HG03095 (cell line): ENCODE measurements around the gene CARD19.
"Not testable (repeated sequence)": the region's sequence is repeated elsewhere in the genome, so short reads cannot be mapped to it uniquely, and the experiment has no call there.

ENCODE experiments used
- ATAC-seq: cut with Tn5 transposase; IDR thresholded peaks from one replicate; pipeline ENCODE4 v1.9.1; 2021; ENCODE audit warnings: moderate library complexity; ENCODE audit not compliant: unreplicated experiment

CARD19 gene

GRCh38 chr9:93099551-93100275, 3.7 kb downstream of the CARD19 start:
- no peak for ATAC-seq

- ATAC-seq = no peak
Measured at GRCh38 chr9:93100276-93100636, 4.2 kb downstream of the CARD19 start.

- not testable (repeated sequence) for ATAC-seq
Measured at GRCh38 chr9:93101086-93101485, 5.1 kb downstream of the CARD19 start.

DNA sequence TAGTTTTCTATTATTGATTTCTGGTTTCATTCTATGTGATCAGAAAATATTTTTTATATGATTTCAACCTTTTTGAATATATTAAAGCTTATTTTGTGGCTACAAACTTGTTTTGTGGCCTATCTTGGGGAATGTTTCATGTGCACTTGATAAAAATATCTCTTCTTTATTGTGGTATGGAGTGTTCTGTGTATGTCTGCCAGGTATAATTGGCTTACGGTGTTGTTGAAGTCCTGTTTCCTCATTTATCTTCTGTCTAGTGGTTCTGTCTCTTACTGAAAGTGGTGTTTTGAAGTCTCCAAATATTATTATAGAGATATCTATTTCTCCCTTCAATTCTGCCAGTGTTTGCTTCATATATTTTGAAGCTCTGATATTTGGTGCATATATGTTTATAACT, 9.6 kb downstream of the CARD19 start:
- ATAC-seq = no peak

DNA sequence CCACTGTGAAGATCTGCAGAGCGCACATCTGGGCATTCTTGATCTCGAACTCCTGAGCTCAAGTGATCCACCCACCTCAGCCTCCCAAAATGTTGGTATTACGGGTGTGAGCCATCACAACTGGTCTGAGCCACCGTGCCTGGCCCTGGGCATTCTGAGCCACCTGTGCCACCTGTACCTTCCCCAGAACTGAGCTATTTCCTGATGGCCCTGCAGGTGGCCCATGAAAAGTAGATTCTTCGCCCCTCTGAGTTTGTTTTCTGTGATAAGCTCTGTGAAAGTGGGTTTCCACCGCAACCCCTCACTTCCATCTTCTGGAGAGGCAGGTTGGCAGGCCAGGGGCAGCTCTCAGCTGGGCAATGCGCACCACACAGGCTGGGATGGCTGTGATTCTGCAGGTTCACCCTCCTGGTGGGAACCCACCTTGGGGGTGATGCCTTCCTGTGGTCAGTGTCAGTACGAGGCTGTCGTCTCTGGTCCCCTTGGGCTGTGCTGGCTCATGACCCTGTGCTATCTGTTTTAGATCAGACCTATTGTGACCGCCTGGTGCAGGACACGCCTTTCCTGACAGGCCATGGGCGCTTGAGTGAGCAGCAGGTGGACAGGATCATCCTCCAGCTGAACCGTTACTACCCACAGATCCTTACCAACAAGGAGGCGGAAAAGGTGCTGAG, 11.3 kb downstream of the CARD19 start:
- ATAC-seq = no peak

DNA sequence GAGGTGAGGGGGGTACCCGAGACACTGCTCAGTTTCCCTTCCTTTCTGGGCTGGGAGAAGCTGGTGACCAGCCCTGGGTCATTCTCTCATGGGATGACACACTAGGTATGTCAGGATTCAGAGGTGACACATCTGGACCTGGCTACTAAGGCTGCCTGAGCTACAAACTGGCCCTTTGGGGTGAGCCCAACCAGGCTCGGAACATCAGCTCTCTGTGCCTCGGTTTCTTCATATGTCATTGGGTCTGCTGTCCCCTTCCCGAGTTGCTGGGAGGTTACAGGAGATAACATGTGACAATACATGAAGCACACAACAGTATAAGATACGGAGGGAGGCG, 11.8 kb downstream of the CARD19 start:
- ATAC-seq = no peak

DNA sequence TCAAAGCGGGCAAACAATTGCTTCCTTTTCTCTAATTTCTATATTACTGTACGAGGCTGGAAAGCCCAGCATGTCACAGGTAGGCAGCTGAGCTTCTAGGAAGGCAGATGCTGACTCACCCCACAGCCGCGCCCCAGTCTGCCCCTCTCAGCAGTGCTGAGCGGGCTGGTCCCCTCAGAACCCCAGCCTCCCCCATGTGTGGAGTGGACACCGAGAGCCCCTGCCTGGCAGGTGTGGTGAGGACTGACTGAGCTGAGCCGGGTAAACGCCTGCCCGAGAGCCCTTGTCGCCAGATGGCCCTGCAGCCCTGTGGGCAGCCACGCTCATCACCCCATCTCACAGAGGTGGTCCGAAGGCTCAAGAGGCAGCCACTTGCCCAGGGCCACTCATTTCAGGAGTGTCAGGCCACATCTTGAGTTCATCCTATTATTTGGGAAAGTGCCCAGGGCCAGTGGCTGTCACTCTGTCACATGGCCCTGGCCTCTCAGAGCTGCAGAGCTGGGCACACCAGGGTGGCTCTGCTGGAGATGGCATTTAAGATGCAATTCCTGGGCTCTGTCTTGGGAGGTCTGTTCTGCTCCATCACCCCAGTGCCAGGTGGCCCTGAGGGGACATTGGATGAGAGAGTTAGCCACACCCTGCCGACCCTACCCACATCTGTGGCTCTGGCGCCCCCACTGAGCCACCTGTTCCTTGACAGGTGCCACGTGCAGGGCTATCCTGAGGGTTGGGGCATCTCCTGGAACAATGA, 12.4 kb downstream of the CARD19 start:
- ATAC-seq = no peak

DNA sequence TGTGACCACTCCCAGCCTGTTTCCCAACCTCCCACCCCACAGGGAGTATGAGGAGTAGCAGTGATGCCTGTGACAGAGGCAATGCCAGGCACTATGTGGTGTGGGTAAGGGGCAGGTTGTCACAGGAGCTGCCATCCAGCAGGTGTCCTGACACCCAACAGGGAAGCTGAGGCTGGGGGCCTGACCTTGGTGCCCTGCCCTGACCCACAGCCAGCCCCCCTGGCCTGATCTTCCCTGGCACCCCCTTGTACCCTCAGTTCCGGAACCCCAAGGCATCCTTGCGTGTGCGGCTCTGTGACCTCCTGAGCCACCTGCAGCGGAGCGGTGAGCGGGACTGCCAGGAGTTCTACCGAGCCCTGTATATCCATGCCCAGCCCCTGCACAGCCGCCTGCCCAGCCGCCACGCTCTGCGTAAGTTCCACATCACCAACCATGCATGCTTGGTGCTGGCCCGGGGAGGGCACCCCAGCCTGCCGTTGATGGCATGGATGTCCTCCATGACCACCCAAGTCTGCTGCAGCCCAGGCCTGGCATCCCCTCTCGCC, 14.4 kb downstream of the CARD19 start:
- no peak for ATAC-seq

DNA sequence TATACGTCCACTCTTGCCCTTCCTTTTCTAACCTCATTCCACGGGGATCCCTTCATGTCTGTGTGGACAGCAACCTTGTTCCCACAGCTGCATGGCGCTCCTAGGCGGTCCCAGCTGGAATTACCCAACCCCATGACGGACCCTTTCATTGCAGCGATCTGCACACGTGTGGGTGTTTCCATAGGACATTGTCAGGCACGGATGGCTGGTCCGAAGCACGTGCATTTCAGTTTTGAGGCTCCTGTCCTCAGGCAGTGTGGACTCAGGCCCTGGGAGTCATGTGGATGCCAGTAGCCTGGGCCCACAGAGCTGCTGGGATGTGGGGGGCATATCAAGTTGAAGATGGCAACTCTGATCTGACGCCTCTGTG, 15.0 kb downstream of the CARD19 start:
- no peak for ATAC-seq

DNA sequence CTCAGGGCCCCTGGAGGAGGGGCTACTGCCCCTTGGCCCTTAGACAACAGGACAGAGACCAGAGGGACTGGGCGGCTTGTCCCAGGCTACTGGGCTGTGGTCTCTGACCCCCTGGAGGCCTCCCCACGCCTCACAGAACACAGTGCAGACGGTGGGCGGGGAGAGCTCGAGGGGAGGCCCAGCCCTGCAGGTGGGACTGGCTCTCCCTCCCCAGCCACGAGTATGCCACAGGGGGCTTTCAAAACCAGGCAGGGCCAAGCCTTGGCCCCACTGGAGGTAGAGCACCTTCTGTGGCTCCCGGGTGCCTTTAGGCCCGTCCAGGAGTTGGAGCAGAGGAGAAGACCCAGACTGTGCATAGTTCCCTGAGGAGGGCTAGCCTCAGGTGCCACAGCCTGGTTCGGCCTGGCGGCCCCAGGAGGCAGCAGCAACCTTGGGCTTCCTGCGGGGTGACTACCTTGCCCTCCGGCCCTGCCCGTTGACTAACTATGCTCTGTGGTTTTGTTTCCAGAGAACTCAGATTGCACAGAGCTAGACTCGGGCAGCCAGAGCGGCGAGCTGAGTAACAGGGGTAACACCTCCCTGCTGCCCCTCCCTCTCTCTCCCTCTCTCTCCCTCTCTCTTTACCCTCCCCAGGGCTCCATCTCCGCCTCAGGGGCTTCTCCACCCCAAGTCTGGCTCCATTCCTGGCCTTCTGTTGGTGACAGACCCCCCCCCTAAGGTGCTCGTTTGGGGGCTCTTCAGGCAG, 15.5 kb downstream of the CARD19 start:
- no peak for ATAC-seq

GRCh38 chr9:93112116-93112863, 16.3 kb downstream of the CARD19 start:
- ATAC-seq = no peak

GRCh38 chr9:93112864-93113389, 16.9 kb downstream of the CARD19 start:
- no peak for ATAC-seq

DNA sequence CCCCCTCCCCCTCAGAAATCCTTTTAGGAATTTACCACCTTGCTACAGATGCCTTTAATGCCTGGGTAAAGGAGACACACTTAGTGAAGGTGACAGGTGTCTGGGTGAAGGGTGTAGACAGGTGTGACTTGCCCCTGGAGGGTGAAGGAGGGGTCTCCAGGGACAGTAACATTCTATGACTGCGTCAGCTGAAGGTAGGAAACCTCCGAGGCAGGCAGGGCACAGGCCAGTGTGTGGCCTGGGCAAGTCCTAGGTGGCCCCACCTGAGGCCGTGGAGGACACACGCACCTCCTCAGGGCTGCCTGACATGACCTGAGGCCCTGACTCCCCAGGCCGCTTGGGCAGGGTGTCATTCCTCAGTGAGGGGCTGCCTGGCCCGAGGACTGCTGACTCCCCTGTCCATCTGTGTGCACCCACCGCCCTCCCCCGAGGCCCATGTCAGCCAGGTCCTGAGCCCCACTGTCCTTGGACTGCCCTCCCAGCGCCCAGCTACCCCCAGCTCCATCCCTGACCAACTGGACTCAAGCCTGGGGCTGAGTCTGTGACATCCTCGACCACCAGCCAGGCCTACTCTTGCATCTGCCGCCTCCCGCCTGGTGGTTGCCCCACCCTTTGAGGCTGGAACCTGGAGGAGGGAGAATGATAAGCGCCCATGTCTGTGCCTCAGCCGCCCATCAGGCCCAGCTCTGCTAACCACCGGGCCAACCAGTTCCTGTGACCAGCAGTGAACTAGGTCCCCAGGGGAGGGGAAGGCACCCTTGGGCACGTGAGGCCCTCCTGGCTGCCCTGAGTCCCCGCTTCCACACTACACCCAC, 18.4 kb downstream of the CARD19 start:
- ATAC-seq = no peak

DNA sequence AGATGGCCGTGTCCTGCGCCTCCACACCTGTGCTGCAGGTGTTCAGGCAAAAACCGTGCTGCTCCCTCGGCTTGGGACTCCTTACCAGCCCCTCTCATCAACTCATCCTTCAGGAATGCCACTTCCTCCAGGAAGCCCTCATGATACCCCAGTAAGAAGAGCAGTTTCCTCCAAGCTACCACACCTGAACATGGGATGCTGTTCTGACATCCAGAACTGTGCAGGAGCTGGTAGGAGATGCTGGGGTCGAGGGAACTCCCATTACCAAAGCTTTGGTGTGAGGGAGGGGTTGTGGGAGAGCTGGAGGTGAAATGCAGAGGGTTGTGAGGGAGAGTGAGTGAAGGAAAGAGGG, 18.9 kb downstream of the CARD19 start:
- no peak for ATAC-seq

- ATAC-seq = no peak
Measured at GRCh38 chr9:93115486-93116071, 19.6 kb downstream of the CARD19 start.

DNA sequence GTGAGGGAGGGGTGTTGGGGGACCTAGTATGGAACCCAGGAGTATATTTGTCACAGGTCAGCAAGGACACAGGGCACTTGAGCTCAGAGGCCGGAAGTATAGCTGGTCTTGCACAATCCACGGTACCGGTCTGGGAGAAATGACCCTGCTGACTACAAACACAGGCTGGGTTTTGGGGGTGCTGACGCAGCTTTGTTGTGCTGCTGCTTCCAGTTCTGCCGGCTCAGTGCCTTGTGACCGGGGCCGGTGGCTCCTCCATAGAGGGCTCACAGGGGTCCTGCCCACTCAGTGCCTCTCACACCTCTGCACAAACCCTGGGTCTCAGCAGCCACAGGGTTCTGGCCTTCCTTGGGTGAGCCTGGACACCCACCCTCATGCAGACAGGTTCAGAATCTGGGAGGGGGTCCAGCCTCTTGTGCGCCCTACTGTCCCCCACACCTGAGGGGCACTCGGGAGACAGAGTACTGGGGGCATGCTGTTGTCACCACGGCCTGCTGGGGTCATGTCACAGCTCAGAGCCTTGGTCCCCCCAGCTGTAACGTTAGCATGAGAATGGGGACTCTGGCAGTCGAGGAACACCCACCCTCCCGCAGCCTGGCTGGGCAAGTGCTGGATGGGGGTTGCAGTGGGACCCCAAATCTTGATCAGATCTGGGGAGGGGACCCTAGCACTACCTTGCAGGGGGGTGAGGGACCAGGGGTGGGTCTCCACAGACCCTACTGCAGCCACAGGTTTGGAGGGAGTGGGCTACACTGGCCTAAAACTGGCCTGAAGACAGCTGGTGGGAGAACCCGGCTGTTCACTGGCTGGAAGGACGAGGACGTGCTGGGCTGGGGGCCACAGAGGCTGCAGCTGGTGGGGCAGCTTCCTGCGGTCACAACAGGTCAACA, 20.3 kb downstream of the CARD19 start:
- no peak for ATAC-seq

- not testable (repeated sequence) for ATAC-seq
Measured at GRCh38 chr9:93117521-93117920, 21.5 kb downstream of the CARD19 start.
